H9 (cell line): ENCODE measurements around the gene NCS1. TPM values are rescaled to one million over a fixed set of nuclear protein-coding genes. Genes with fewer than 3 reads are reported as not detected.

Experiments
- DNase-seq: peaks from one replicate; pipeline ENCODE4 v3.0.0-alpha.2; 2017
- H2AFZ ChIP-seq: one replicate; pipeline ENCODE4 v1.6.1; 2013; ENCODE audit warnings: mild to moderate bottlenecking, low read length, control low read depth, moderate library complexity
- H2AK5ac ChIP-seq: 2 replicates; pipeline ENCODE4 v1.6.1; 2013; ENCODE audit warnings: low read length, control low read depth, mixed read lengths; ENCODE audit not compliant: insufficient read length
- H2BK120ac ChIP-seq: one replicate; pipeline ENCODE4 v1.6.1; 2013; ENCODE audit warnings: low read depth, mild to moderate bottlenecking, low read length, control low read depth, inconsistent platforms; ENCODE audit not compliant: poor library complexity, severe bottlenecking
- H2BK12ac ChIP-seq: 2 replicates; pipeline ENCODE4 v1.6.1; 2013; ENCODE audit warnings: low read length, control low read depth, mixed read lengths, low read depth; ENCODE audit not compliant: insufficient read length
- H2BK15ac ChIP-seq: 2 replicates; pipeline ENCODE4 v1.6.1; 2013; ENCODE audit warnings: low read depth, low read length, control low read depth
- H2BK20ac ChIP-seq: one replicate; pipeline ENCODE4 v1.6.1; 2013; ENCODE audit warnings: low read depth, mild to moderate bottlenecking, low read length, control low read depth, inconsistent platforms; ENCODE audit not compliant: poor library complexity, severe bottlenecking
- H2BK5ac ChIP-seq: 2 replicates; pipeline ENCODE4 v1.6.1; 2013; ENCODE audit warnings: low read length, control low read depth, mixed read lengths; ENCODE audit not compliant: insufficient read length
- H3K14ac ChIP-seq: 2 replicates; pipeline ENCODE4 v1.6.1; 2013; ENCODE audit warnings: low read length, control low read depth; ENCODE audit not compliant: insufficient read depth
- H3K18ac ChIP-seq: 2 replicates; pipeline ENCODE4 v1.6.1; 2013; ENCODE audit warnings: low read depth, mild to moderate bottlenecking, mixed read lengths, low read length, control low read depth; ENCODE audit not compliant: insufficient read length
- H3K23ac ChIP-seq: 2 replicates; pipeline ENCODE4 v1.6.1; 2013; ENCODE audit warnings: low read length, control low read depth, mixed read lengths, low read depth; ENCODE audit not compliant: insufficient read length
- H3K23me2 ChIP-seq: 2 replicates; pipeline ENCODE4 v1.6.1; 2013; ENCODE audit warnings: low read depth, mild to moderate bottlenecking, mixed read lengths, low read length, control low read depth; ENCODE audit not compliant: insufficient read length, poor library complexity, severe bottlenecking
- H3K27ac ChIP-seq: 2 replicates; pipeline ENCODE4 v1.5.1; 2013; ENCODE audit warnings: low read length, control low read depth, mixed read lengths, low read depth; ENCODE audit not compliant: insufficient read length
- H3K27me3 ChIP-seq: 2 replicates; pipeline ENCODE4 v1.6.1; 2013; ENCODE audit warnings: low read length, control low read depth, inconsistent platforms; ENCODE audit not compliant: insufficient read depth
- H3K4ac ChIP-seq: 2 replicates; pipeline ENCODE4 v1.6.1; 2013; ENCODE audit warnings: low read depth, mild to moderate bottlenecking, control low read depth, inconsistent platforms, low read length, moderate library complexity
- H3K4me1 ChIP-seq: 2 replicates; pipeline ENCODE4 v1.6.1; 2013; ENCODE audit warnings: low read length, control low read depth, inconsistent platforms; ENCODE audit not compliant: insufficient read depth
- H3K4me2 ChIP-seq: 2 replicates; pipeline ENCODE4 v1.6.1; 2013; ENCODE audit warnings: low read length, control low read depth, mixed read lengths; ENCODE audit not compliant: insufficient read length, insufficient read depth
- H3K56ac ChIP-seq: 2 replicates; pipeline ENCODE4 v1.6.1; 2013; ENCODE audit warnings: low read depth, mild to moderate bottlenecking, mixed read lengths, low read length, control low read depth; ENCODE audit not compliant: insufficient read length
- H3K79me1 ChIP-seq: 2 replicates; pipeline ENCODE4 v1.6.1; 2013; ENCODE audit warnings: low read depth, mild to moderate bottlenecking, moderate library complexity, low read length, control low read depth, inconsistent platforms; ENCODE audit not compliant: insufficient read depth, poor library complexity, severe bottlenecking
- H3K79me2 ChIP-seq: 2 replicates; pipeline ENCODE4 v1.6.1; 2013; ENCODE audit warnings: low read length, control low read depth, inconsistent platforms; ENCODE audit not compliant: insufficient read depth
- H3K9ac ChIP-seq: 2 replicates; pipeline ENCODE4 v1.6.1; 2013; ENCODE audit warnings: low read length, control low read depth, mixed read lengths; ENCODE audit not compliant: insufficient read length; ENCODE audit errors: extremely low read depth
- H3K9me3 ChIP-seq: one replicate; pipeline ENCODE4 v1.6.1; 2013; ENCODE audit warnings: low read depth, low read length, inconsistent platforms; ENCODE audit not compliant: control insufficient read depth
- H3T11ph ChIP-seq: one replicate; pipeline ENCODE4 v1.6.1; 2013; ENCODE audit warnings: mild to moderate bottlenecking, low read length, control low read depth, inconsistent platforms
- H4K20me1 ChIP-seq: one replicate; pipeline ENCODE4 v1.6.1; 2013; ENCODE audit not compliant: control insufficient read depth, insufficient read length, insufficient read depth
- H4K5ac ChIP-seq: 2 replicates; pipeline ENCODE4 v1.6.1; 2013; ENCODE audit warnings: low read depth, mild to moderate bottlenecking, mixed read lengths, low read length, control low read depth; ENCODE audit not compliant: insufficient read length
- H4K8ac ChIP-seq: replicated peaks from 2 replicates; pipeline ENCODE4 v1.6.1; 2013; ENCODE audit warnings: low read length, control low read depth, mixed read lengths, low read depth; ENCODE audit not compliant: insufficient read length
- H4K91ac ChIP-seq: 2 replicates; pipeline ENCODE4 v1.6.1; 2013; ENCODE audit warnings: low read depth, mild to moderate bottlenecking, moderate library complexity, mixed read lengths, low read length, control low read depth; ENCODE audit not compliant: insufficient read length
- H3K27ac Mint-ChIP-seq, 3 experiments: 2 replicates in 2 of 3; 3 replicates in 1 of 3; pipeline ENCODE4 v1.8.0; 2020 to 2021; ENCODE audit warnings: mixed read lengths in 3 of 3, mild to moderate bottlenecking in 1 of 3, moderate library complexity in 1 of 3
- H3K27me3 Mint-ChIP-seq: 2 replicates; pipeline ENCODE4 v1.8.0; 2021; ENCODE audit warnings: low read depth, mild to moderate bottlenecking, moderate library complexity, mixed read lengths
- H3K36me3 Mint-ChIP-seq, 3 experiments: 2 replicates in 2 of 3; 3 replicates in 1 of 3; pipeline ENCODE4 v1.8.0; 2020 to 2021; ENCODE audit warnings: low read depth in 3 of 3, mixed read lengths in 3 of 3; ENCODE audit not compliant: insufficient read depth in 1 of 3
- H3K4me1 Mint-ChIP-seq, 2 experiments: 2 replicates each; pipeline ENCODE4 v1.8.0; 2020; ENCODE audit warnings: mixed read lengths in 2 of 2
- H3K4me3 Mint-ChIP-seq, 2 experiments: 2 replicates in 1 of 2; 3 replicates in 1 of 2; pipeline ENCODE4 v1.8.0; 2020 to 2021; ENCODE audit warnings: mild to moderate bottlenecking in 2 of 2, mixed read lengths in 2 of 2, moderate library complexity in 1 of 2
- H3K9me3 Mint-ChIP-seq, 2 experiments: 2 replicates in 1 of 2; 3 replicates in 1 of 2; pipeline ENCODE4 v1.8.0; 2020; ENCODE audit warnings: mild to moderate bottlenecking in 2 of 2, mixed read lengths in 2 of 2, moderate library complexity in 1 of 2
- CTCF ChIP-seq: fragments of 200-600 bp; sonication (generic); conservative IDR thresholded peaks from 3 replicates; pipeline ENCODE4 v1.8.0; 2021; ENCODE audit warnings: antibody characterized with exemption, mild to moderate bottlenecking
- WGBS: extraction: QIAGEN DNeasy Blood & Tissue Kit; methylation state at CpG from one replicate; pipeline ENCODE4 v1.1.7; 2013; ENCODE audit warnings: missing lambda C conversion rate, low lambda C conversion rate, mixed read lengths; ENCODE audit not compliant: insufficient read length; ENCODE audit errors: extremely low coverage; 5-methylcytosine and 5-hydroxymethylcytosine counted together
- total RNA-seq: library from RNA; stranded (reverse); gene quantifications from 2 replicates; pipeline ENCODE4 v1.2.1, GENCODE V29; 2021

Gene NCS1
- total RNA-seq, 1 experiment from 2014 or later = 38.1 TPM

DNA sequence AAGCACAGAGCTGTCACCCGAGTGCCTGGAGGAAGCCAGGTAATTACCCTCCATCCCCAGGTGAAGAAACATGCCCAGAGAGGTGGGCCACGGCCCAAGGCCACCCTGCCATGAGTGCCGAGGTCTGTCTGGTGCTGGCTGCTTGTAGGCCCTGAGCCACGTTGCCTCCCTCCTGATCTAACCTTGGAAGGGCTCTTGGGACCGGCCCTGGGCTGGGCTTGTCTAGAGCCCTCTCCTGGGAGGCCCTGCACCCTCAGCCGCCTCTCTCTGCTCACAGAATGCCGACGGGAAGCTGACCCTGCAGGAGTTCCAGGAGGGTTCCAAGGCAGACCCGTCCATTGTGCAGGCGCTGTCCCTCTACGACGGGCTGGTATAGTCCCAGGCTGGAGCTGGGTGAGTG, 53.9 kb downstream of the NCS1 start:
- no peak overlapping the region for H3K56ac ChIP-seq
- no peaks in the 10 kb centered on the region for H3K27me3 ChIP-seq
- no peak overlapping the region for H3K18ac ChIP-seq
- TF ChIP-seq CTCF = no peak
- H4K91ac ChIP-seq = no peak overlapping the region
- H3T11ph ChIP-seq = no peak overlapping the region
- no peaks in the 10 kb centered on the region for H3K4me1 Mint-ChIP-seq
- peaks cover 3 to 6% of the 10 kb centered on the region in 2 experiments; a peak in 3 of 5 replicates for H3K9me3 Mint-ChIP-seq
- no peak overlapping the region for H2BK15ac ChIP-seq
- whole genome bisulfite sequencing = no CpG with 5 or more reads among the region's 12 CpGs
- no peak overlapping the region for H2AFZ ChIP-seq
- H3K4ac ChIP-seq = no peak overlapping the region
- H2BK12ac ChIP-seq = no peak overlapping the region
- no peak overlapping the region for H3K27ac ChIP-seq
- no peak overlapping the region for H3K14ac ChIP-seq
- no peak overlapping the region for H2BK120ac ChIP-seq
- peaks cover 28 to 36% (median 36%) of the 10 kb centered on the region in 3 experiments for H3K36me3 Mint-ChIP-seq
- H3K23me2 ChIP-seq = no peaks in the 10 kb centered on the region
- no peak overlapping the region for H2AK5ac ChIP-seq
- H4K8ac ChIP-seq = no peak overlapping the region
- no peaks in the 10 kb centered on the region for H3K4me1 ChIP-seq
- no peak for DNase-seq
- H3K79me2 ChIP-seq = no peaks in the 10 kb centered on the region
- H2BK20ac ChIP-seq = no peak overlapping the region
- no peak overlapping the region for H3K23ac ChIP-seq
- peaks cover 13% of the 10 kb centered on the region for H3K9me3 ChIP-seq
- H3K4me2 ChIP-seq = no peak overlapping the region
- H3K27me3 Mint-ChIP-seq = no peaks in the 10 kb centered on the region
- H3K4me3 Mint-ChIP-seq = no peak overlapping the region
- no peak overlapping the region for H2BK5ac ChIP-seq
- no peak overlapping the region for H4K5ac ChIP-seq
- H3K9ac ChIP-seq = no peak overlapping the region
- H3K27ac Mint-ChIP-seq = no peak overlapping the region
- H3K79me1 ChIP-seq = no peaks in the 10 kb centered on the region
- no peaks in the 10 kb centered on the region for H4K20me1 ChIP-seq
